Activated CD4-positive, CD25-positive, alpha-beta regulatory T cell treated with anti-CD3 and anti-CD28 coated beads, Interleukin-2, amount 50 U/mL, for 16 hours (primary cell): ENCODE results near the gene BICDL2.
A peak's percentile ranks its signal among the peaks of the same experiment; 100 is the strongest.
"Not testable (repeated sequence)": the region's sequence is repeated elsewhere in the genome, so short reads cannot be mapped to it uniquely, and the experiment has no call there.

ENCODE experiments used
- DNase-seq: peaks from one replicate; pipeline ENCODE4 v3.0.0-alpha.2; 2020; ENCODE audit warnings: low read depth, low spot score

BICDL2 gene

GRCh38 chr16:3065069-3065741 lies 28.5 kb upstream of the BICDL2 start, which contains the start of gene IL32:
Gene IL32 (plus strand): TSS chr16:3065640. CDS start chr16:3065812, 172 bp downstream.
- peak; percentile 50 for DNase-seq

- no peak for DNase-seq
Measured at GRCh38 chr16:3063625-3064386, 27.1 kb upstream of the BICDL2 start.

DNA sequence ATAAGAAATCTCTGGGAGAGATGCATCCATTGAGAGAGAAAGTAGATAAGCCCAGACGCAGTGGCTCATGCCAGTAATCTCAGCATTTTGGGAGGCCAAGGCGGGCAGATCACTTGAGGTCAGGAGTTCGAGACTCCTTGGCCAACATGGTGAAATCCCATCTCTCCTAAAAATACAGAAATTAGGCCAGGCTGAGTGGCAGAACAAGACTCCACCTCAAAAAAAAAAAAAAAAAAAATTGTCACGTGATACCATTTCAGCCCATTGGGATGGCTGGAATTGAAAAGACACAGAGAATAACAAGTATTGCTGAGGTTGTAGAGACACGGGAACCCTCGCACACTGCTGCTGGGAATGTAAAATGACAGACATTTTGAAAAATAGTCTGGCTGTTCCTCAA lies 25.8 kb upstream of the BICDL2 start:
- no peak for DNase-seq

DNA sequence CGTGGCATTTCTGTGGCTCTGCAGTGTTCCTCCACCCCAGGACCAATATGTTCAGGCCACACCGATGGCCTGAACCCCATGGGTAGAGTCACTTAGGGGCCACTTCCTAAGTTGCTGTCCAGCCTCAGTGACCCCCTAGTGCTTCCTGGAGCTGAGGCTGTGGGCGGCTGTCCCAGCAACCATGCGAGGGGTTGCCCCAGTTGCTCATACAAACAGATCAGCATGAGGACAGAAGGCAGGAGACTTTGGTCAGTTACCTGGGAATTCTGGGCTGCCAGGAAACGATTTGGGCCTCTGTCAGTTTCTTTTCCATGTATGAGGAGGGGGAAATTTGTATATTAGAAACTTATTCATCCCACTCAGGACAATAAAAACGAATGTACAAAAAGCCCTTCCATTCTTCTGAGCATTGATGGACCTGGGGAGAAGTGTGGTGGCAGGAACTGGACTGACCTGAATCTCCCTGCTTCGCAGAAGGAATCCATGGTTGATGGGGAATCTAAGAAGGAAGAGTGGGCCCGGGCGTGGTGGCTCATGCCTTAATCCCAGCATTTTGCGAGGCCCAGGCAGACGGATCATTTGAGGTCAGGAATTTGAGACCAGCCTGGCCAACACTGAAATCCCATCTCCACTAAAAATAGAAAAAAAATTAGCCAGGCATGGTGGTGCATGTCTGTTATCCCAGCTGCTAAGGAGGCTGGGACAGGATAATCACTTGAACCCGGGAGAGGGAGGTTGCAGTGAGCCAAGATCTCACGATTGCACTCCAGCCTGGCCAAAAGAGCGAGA lies 23.8 kb upstream of the BICDL2 start:
- DNase-seq: no peak

- no peak for DNase-seq
Measured at GRCh38 chr16:3059723-3060242, 23.0 kb upstream of the BICDL2 start.

DNA sequence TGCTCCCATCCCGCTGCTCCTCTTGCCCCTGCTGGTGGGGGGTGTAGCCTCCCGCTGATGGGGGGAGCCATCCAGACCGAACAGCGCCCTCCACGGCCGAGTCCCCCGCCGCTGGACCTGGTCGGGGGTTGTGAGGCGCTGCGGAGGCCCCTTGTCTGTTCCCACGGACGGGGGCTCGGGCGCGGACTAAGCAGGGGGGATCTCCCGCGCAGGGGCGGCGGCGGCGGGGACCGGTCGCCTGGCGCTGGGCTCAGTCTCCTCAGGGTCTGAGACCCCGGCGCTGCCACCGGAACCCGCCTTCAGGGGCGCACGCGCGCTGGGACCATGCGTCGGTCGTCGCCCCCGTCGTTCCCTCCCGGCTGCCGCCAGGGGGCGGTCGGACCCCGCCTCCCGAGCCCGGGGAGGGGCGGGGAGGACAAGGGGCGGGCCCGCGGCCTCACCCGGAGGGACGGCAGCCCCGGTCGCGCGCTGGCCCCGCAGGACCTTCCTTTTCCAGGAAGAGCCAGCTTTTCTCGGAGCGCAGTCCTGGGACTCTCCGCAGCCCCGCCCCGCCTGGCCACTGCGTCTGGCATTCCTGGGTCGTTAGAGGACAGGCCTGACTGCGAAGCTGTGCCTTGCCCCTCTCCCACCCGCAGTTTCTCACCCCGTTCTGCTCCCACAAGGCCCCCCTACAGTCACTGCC lies 22.4 kb upstream of the BICDL2 start:
- DNase-seq: peak; percentile 76

- no peak for DNase-seq
Measured at GRCh38 chr16:3058139-3059030, 21.6 kb upstream of the BICDL2 start.

- DNase-seq: no peak
Measured at GRCh38 chr16:3057181-3058138, 20.7 kb upstream of the BICDL2 start.

GRCh38 chr16:3056336-3057180 lies 19.8 kb upstream of the BICDL2 start:
- no peak for DNase-seq

DNA sequence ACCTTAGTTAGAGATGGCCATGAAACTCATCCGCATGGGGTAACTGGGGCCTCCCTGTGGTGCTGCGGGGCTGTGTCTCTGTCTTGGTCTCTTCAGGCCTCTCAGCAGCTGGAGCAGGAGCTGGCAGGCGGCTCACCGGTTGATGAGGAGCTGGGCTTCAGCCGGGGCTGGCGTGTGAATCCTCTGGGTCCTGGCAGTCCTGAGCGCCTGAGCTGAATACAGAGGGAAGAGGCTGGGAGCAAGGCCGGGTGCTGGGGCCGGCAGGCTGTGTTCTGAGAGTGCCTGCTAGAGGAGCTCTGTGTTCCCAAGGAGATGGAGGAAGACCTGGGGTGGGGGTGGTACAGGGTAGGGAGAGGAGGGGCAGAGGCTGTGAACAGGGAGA lies 19.0 kb upstream of the BICDL2 start:
- DNase-seq: not testable (repeated sequence)

DNA sequence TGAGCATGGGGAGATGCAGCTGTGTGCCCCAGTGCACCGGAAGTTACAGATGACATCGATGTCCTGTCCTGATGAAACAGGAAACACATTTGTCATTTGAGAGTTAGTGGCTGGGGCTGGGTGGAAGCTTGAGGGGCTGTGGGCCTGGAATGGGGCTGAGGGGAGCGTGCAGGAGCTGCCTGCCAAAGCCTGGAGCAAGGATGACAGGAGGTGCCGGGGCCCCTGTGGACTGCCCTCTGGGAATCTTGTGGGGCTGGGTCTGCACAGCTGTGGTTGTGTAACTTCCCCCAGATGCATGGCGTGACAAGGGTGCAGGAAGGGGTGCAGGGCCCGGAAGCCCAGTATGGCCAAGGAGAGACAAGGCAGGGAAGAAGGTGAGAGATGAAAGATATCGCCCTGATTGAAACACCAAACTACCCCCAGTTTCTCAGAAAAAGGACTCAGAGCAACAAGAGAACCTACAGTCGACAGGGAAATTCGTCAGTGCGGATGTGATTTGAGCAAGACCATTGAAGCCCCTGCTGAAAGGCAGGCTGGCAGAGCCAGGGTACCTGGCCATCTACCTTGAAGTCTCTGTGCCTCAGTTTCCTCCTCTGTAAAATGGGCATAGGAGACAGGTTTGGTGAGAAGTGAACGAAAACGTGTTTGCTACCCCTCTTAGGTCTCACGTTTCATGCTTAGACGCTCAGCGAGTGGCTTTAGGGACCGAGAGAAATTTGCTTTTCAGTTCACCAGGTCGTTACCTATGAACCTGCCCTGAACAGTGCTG lies 18.4 kb upstream of the BICDL2 start:
- DNase-seq: no peak

- DNase-seq: not testable (repeated sequence)
Measured at GRCh38 chr16:3053330-3053710, 16.6 kb upstream of the BICDL2 start.

GRCh38 chr16:3052571-3053329 lies 16.0 kb upstream of the BICDL2 start:
- not testable (repeated sequence) for DNase-seq

- no peak for DNase-seq
Measured at GRCh38 chr16:3051494-3051893, 14.8 kb upstream of the BICDL2 start.

DNA sequence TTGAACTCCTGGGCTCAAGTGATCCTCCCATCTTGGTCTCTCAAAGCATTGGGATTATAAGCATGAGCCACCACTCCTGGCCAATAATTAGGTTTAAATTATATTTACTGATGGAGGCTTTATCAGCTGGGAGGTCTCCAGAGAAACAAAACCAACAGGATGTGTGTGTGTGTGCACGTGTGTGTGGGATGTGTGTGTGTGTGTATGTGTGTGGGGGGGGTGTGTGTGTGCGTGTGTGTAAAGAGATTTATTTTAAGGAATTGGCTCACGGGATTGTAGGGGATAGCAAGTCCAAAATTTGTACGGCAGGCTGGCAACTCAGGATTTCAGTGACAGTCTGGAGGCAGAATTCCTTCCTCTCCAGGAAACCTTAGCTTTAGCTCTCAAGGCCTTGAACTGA lies 14.3 kb upstream of the BICDL2 start:
- DNase-seq: no peak

GRCh38 chr16:3050487-3050886 lies 13.7 kb upstream of the BICDL2 start:
- no peak for DNase-seq

DNA sequence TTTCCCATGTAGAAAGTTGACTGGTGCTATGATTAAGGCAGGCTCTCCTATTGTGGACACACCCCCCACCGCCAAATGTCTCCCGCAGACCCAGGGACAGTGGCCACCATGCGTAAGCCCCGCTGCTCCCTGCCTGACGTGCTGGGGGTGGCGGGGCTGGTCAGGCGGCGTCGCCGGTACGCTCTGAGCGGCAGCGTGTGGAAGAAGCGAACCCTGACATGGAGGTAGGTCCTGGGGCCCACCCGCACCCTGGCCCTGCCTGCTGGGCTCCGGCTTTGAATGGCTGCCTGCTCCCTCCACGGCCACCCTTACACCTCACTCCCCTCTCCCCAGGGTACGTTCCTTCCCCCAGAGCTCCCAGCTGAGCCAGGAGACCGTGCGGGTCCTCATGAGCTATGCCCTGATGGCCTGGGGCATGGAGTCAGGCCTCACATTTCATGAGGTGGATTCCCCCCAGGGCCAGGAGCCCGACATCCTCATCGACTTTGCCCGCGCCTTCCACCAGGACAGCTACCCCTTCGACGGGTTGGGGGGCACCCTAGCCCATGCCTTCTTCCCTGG lies 13.3 kb upstream of the BICDL2 start:
- DNase-seq: no peak
